ENCODE data around the gene TRIP12.

GRCh38 chr2:229805559-229805958 is 116.2 kb downstream of the TRIP12 start:
- TF ChIP-seq EZH2 (IDR thresholded peaks at IDR 0.05; ENCODE audit: borderline replicate concordance, low read depth, low read length, severe bottlenecking) (no peak), MYC (IDR thresholded peaks at IDR 0.05; ENCODE audit: low read depth, low read length) (no peak), POLR2AphosphoS5 (IDR thresholded peaks at IDR 0.05; ENCODE audit: insufficient read depth, low read depth, low read length) (no peak), CTCF (IDR thresholded peaks at IDR 0.05; ENCODE audit: extremely low read depth in 1 of 2, insufficient read depth in 1 of 2, low read depth in 1 of 2, low read length in 2 of 2) (no peak), MAX (IDR thresholded peaks at IDR 0.05; ENCODE audit: insufficient read depth, insufficient read length) (no peak), JUN (IDR thresholded peaks at IDR 0.05; ENCODE audit: borderline replicate concordance, insufficient read depth, insufficient read length, low read depth) (no peak)
